Measurements from ENCODE around the gene AMPD3.

Gene AMPD3

GRCh38 chr11:10443721-10444235, 11.3 kb upstream of the AMPD3 start:
- no peak for TF ChIP-seq CTCF (IDR thresholded peaks at IDR 0.05; ENCODE audit: extremely low read depth, missing control alignments)
- no peak for DNase-seq (ENCODE audit: low spot score)

GRCh38 chr11:10444725-10445315, 10.2 kb upstream of the AMPD3 start:
- no peak for TF ChIP-seq CTCF (IDR thresholded peaks at IDR 0.05; ENCODE audit: extremely low read depth, missing control alignments)

GRCh38 chr11:10447445-10447844, 7.6 kb upstream of the AMPD3 start:
- DNase-seq (ENCODE audit: low spot score) = no peak
- no peak for TF ChIP-seq CTCF (IDR thresholded peaks at IDR 0.05; ENCODE audit: extremely low read depth, missing control alignments)

More at GRCh38 chr11:10444725-10445315, 10.2 kb upstream of the AMPD3 start:
- no peak for DNase-seq (ENCODE audit: low spot score)

DNA sequence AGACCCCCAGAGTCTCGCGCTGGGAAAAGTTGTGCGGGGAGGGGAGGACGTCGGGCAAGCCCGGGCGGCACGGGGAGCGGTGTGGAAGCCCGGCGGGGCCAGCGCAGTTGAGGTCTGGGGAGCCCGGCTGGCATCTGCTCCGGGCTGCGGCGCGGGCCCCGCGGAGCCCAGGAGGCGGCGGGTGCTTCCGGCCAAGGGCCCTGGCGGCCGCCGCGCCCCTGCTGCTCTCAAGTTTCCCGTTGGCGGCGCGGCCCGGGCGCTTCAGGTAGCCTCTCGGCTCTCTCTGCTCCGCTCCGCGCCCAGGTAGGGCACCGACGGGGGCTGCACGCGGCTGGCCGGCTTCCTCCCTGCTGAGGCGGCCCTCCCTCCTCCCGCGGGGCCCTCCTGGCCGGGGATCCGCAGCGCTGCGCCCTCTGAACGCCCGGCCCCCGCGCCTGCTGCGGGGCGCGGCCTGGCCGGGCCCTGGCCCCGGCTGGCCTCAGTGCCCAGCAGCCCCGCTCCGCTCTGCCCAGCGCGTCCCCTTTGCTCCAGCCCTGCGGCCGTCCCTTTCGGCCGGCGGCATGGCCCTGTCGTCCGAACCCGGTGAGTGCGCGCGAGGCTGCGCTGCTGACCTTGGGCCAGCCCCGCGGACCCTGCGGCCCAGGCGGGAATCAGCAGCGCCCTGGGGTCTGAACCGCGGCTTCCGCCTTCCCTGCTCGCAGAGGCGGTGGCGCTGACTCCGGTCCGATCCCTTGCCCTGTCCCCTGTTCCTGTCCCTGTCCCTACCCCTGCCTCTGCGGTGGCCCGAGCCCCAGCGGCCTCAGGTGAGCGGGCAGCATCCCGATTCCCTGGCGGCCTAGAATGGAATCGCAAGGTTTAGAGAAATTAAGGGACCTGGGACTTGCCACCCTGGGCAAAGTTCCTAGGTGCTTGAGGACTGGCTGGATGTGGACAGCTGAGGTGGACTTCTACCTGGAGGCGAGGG, 4.3 kb upstream of the AMPD3 start:
- peak; percentile 71 for DNase-seq (ENCODE audit: low spot score)
- TF ChIP-seq CTCF (IDR thresholded peaks at IDR 0.05; ENCODE audit: extremely low read depth, missing control alignments) = no peak

GRCh38 chr11:10451426-10452116, 3.5 kb upstream of the AMPD3 start:
- DNase-seq (ENCODE audit: low spot score) = no peak
- no peak for TF ChIP-seq CTCF (IDR thresholded peaks at IDR 0.05; ENCODE audit: extremely low read depth, missing control alignments)

DNA sequence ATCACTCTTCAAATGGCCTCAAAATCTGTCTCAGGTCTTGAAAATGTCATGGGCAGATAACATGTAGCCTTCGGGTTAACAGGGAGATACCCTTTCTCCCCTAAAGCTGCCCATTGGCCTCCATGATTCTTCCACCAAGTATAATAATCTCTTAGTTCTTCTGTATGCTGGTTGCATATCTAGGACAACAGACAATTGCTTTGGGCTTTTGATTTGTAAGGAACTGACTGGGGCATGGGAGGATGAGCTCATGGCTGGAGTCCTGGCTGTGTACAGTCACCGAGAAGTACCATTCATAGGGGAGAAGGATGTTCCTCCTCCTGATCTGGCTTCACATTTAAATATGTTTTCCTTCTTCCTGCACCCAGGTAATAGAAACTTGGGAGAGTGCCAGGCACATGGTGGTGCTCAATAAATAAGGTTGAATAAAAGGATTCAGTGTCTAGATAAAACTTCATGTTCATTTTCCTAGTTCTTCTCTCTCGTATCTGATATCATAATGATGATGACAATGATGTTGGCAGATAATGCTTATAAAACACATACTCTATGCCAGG, 2.8 kb upstream of the AMPD3 start:
- no peak for DNase-seq (ENCODE audit: low spot score)
- no peak for TF ChIP-seq CTCF (IDR thresholded peaks at IDR 0.05; ENCODE audit: extremely low read depth, missing control alignments)

Data from GM20000 (cell line).